ENCODE data around the gene TLE5.

- TF ChIP-seq POLR2A (IDR thresholded peaks at IDR 0.05; ENCODE audit: low read length) (no peak), GATA1 (IDR thresholded peaks at IDR 0.05; ENCODE audit: low read depth, low read length) (no peak)
These were observed 7.1 kb downstream of the TLE5 start for GRCh38 chr19:3054972-3055740.
